H1 (cell line): ENCODE measurements around the gene CIT. TPM values are rescaled to one million over a fixed set of nuclear protein-coding genes. Genes with fewer than 3 reads are reported as not detected.

ENCODE experiments used
- CTCF ChIA-PET: fragments of 300-600 bp; sonication (Branson Sonifier 250); formaldehyde crosslinking; loops from one replicate; lab custom pipeline; 2021; ENCODE audit not compliant: partially characterized antibody; lab: Charles Lee
- POLR2A ChIA-PET: fragments of 300-600 bp; sonication (Branson Sonifier 250); formaldehyde crosslinking; loops from one replicate; lab custom pipeline; 2021; ENCODE audit warnings: inconsistent platforms; ENCODE audit not compliant: partially characterized antibody; lab: Charles Lee
- DNase-seq, 2 experiments: peaks; one replicate each; pipeline versions ENCODE4 v3.0.0 to v3.0.0-alpha.2; 2010 to 2022; ENCODE audit warnings: low spot score in 2 of 2, low read depth in 1 of 2, mixed read lengths in 1 of 2
- FAIRE-seq: peaks from 2 replicates; lab custom pipeline; 2011; peaks lifted over from hg19 to GRCh38; lab: Jason Lieb, UNC
- H2AFZ ChIP-seq: 2 replicates; pipeline ENCODE4 v1.8.1; 2012; ENCODE audit warnings: low read length, inconsistent platforms
- H2AK5ac ChIP-seq: 2 replicates; pipeline ENCODE4 v1.6.1; 2013; ENCODE audit warnings: low read depth, low read length
- H2BK120ac ChIP-seq: replicated peaks from 2 replicates; pipeline ENCODE3; 2013; ENCODE audit warnings: low read depth, low read length, inconsistent platforms
- H2BK12ac ChIP-seq: 2 replicates; pipeline ENCODE4 v1.6.1; 2013; ENCODE audit warnings: low read depth, low read length
- H2BK15ac ChIP-seq: 2 replicates; pipeline ENCODE4 v1.6.1; 2013; ENCODE audit warnings: low read length
- H2BK20ac ChIP-seq: 2 replicates; pipeline ENCODE4 v1.6.1; 2013; ENCODE audit warnings: low read length
- H2BK5ac ChIP-seq: 2 replicates; pipeline ENCODE4 v1.6.1; 2013; ENCODE audit warnings: low read depth, low read length
- H3K14ac ChIP-seq: 2 replicates; pipeline ENCODE4 v1.6.1; 2013; ENCODE audit warnings: inconsistent platforms; ENCODE audit not compliant: insufficient read length
- H3K18ac ChIP-seq: 2 replicates; pipeline ENCODE4 v1.6.1; 2013; ENCODE audit warnings: low read length; ENCODE audit errors: extremely low read depth
- H3K23ac ChIP-seq: 2 replicates; pipeline ENCODE4 v1.6.1; 2013; ENCODE audit warnings: inconsistent platforms; ENCODE audit not compliant: insufficient read length
- H3K23me2 ChIP-seq: 2 replicates; pipeline ENCODE4 v1.6.1; 2013; ENCODE audit warnings: low read depth, low read length
- H3K27ac ChIP-seq: 2 replicates; pipeline ENCODE4 v1.6.1; 2011; ENCODE audit warnings: low read depth, low read length, inconsistent platforms
- H3K27me3 ChIP-seq, 4 experiments: replicated peaks in 1 of 4; 1 replicate in 1 of 4; 2 replicates in 3 of 4; pipeline versions ENCODE4 v1.6.1 to v1.8.1; 2011 to 2013; ENCODE audit warnings: low read length in 3 of 4, mild to moderate bottlenecking in 3 of 4, inconsistent platforms in 2 of 4, mixed read lengths in 2 of 4, moderate library complexity in 1 of 4; ENCODE audit not compliant: control insufficient read depth in 3 of 4, insufficient read depth in 3 of 4; ENCODE audit errors: extremely low read depth in 1 of 4
- H3K36me3 ChIP-seq, 4 experiments: 2 replicates each; pipeline versions ENCODE4 v1.6.1 to v1.8.1; 2011 to 2013; ENCODE audit warnings: mild to moderate bottlenecking in 4 of 4, low read length in 3 of 4, moderate library complexity in 2 of 4, control low read depth in 1 of 4, inconsistent platforms in 1 of 4; ENCODE audit not compliant: insufficient read depth in 4 of 4, control insufficient read depth in 2 of 4
- H3K4ac ChIP-seq: replicated peaks from 2 replicates; pipeline ENCODE3; 2013; ENCODE audit warnings: low read length, low read depth, mixed read lengths, inconsistent platforms; ENCODE audit not compliant: insufficient read length
- H3K4me1 ChIP-seq, 4 experiments: replicated peaks in 1 of 4; 1 replicate in 1 of 4; 2 replicates in 3 of 4; pipeline versions ENCODE4 v1.6.1 to v1.8.1; 2011 to 2013; ENCODE audit warnings: low read length in 3 of 4, inconsistent platforms in 2 of 4, mixed read lengths in 1 of 4; ENCODE audit not compliant: insufficient read depth in 4 of 4, control insufficient read depth in 3 of 4
- H3K4me2 ChIP-seq, 2 experiments: 2 replicates each; pipeline versions ENCODE4 v1.6.1 to v1.8.1; 2011 to 2013; ENCODE audit warnings: low read depth in 2 of 2, low read length in 2 of 2, control low read depth in 1 of 2, inconsistent platforms in 1 of 2, mild to moderate bottlenecking in 1 of 2; ENCODE audit not compliant: insufficient read depth in 1 of 2
- H3K4me3 ChIP-seq, 4 experiments: fragments of 200-600, 300-600 bp in 1 of 4; sonication (generic), shearing (Covaris generic), sonication (Bioruptor Twin) in 1 of 4; 2 replicates each; pipeline versions ENCODE4 v1.5.1 to v1.8.1; 2011 to 2016; ENCODE audit warnings: low read length in 4 of 4, low read depth in 3 of 4, control low read depth in 2 of 4, inconsistent platforms in 2 of 4, mild to moderate bottlenecking in 2 of 4, mixed read lengths in 1 of 4, moderate library complexity in 1 of 4; ENCODE audit not compliant: insufficient read depth in 2 of 4; ENCODE audit errors: extremely low read depth in 1 of 4
- H3K56ac ChIP-seq: replicated peaks from 2 replicates; pipeline ENCODE3; 2013; ENCODE audit warnings: low read depth, mild to moderate bottlenecking, mixed read lengths, low read length, inconsistent platforms; ENCODE audit not compliant: insufficient read length
- H3K79me1 ChIP-seq: 2 replicates; pipeline ENCODE4 v1.6.1; 2013; ENCODE audit warnings: low read depth, low read length, control low read depth
- H3K79me2 ChIP-seq, 2 experiments: 2 replicates each; pipeline versions ENCODE4 v1.6.1 to v1.8.1; 2012 to 2013; ENCODE audit warnings: low read length in 2 of 2, mild to moderate bottlenecking in 2 of 2, inconsistent platforms in 1 of 2; ENCODE audit not compliant: insufficient read depth in 2 of 2, control insufficient read depth in 1 of 2
- H3K9ac ChIP-seq, 4 experiments: replicated peaks in 1 of 4; 1 replicate in 1 of 4; 2 replicates in 3 of 4; pipeline versions ENCODE4 v1.6.1 to v1.8.1; 2011 to 2013; ENCODE audit warnings: low read depth in 3 of 4, low read length in 3 of 4, control low read depth in 2 of 4, mild to moderate bottlenecking in 2 of 4, moderate library complexity in 2 of 4, inconsistent platforms in 1 of 4; ENCODE audit errors: extremely low read depth in 1 of 4
- H3K9me3 ChIP-seq, 2 experiments: 2 replicates each; pipeline versions ENCODE4 v1.6.1 to v1.8.1; 2012 to 2013; ENCODE audit warnings: mild to moderate bottlenecking in 2 of 2, moderate library complexity in 2 of 2, control low read depth in 1 of 2, inconsistent platforms in 1 of 2, low read depth in 1 of 2, low read length in 1 of 2, mixed read lengths in 1 of 2; ENCODE audit not compliant: insufficient read depth in 2 of 2
- H4K20me1 ChIP-seq, 2 experiments: replicated peaks in 1 of 2; 2 replicates each; pipeline versions ENCODE3 to v1.8.1; 2011 to 2013; ENCODE audit warnings: inconsistent platforms in 2 of 2, low read length in 2 of 2, mild to moderate bottlenecking in 1 of 2; ENCODE audit not compliant: insufficient read depth in 2 of 2, control insufficient read depth in 1 of 2
- H4K5ac ChIP-seq: 2 replicates; pipeline ENCODE4 v1.6.1; 2013; ENCODE audit warnings: low read length, low read depth, mixed read lengths, inconsistent platforms; ENCODE audit not compliant: insufficient read length
- H4K8ac ChIP-seq: 2 replicates; pipeline ENCODE4 v1.8.0; 2013; ENCODE audit warnings: mild to moderate bottlenecking, moderate library complexity, low read length, inconsistent platforms; ENCODE audit not compliant: insufficient read depth; ENCODE audit errors: extremely low read depth
- H4K91ac ChIP-seq: replicated peaks from 2 replicates; pipeline ENCODE3; 2013; ENCODE audit warnings: low read length, mixed read lengths, inconsistent platforms; ENCODE audit not compliant: insufficient read length
- CTBP2 ChIP-seq: IDR thresholded peaks from 2 replicates; pipeline ENCODE4 v1.7.0; 2011; ENCODE audit warnings: borderline replicate concordance, mild to moderate bottlenecking, moderate library complexity, mixed read lengths, low read length; ENCODE audit not compliant: insufficient read depth, insufficient read length
- GABPA ChIP-seq: IDR thresholded peaks from 2 replicates; pipeline ENCODE4 v1.6.1; 2011; ENCODE audit warnings: mild to moderate bottlenecking, low read length, moderate library complexity, borderline replicate concordance; ENCODE audit not compliant: insufficient read depth
- JUND ChIP-seq: IDR thresholded peaks from 2 replicates; pipeline ENCODE4 v1.6.1; 2011; ENCODE audit warnings: mild to moderate bottlenecking, improper control_type of control experiment, low read length
- NANOG ChIP-seq: IDR thresholded peaks from 2 replicates; pipeline ENCODE4 v1.6.1; 2011; ENCODE audit warnings: low read length, low read depth, mild to moderate bottlenecking, inconsistent platforms; ENCODE audit not compliant: insufficient read depth, poor library complexity, severe bottlenecking
- POU5F1 ChIP-seq: IDR thresholded peaks from 2 replicates; pipeline ENCODE4 v1.6.1; 2011; ENCODE audit warnings: low read depth, mild to moderate bottlenecking, low read length, moderate library complexity
- RBBP5 ChIP-seq: IDR thresholded peaks from 2 replicates; pipeline ENCODE4 v1.7.1; 2012; ENCODE audit warnings: low read depth, mild to moderate bottlenecking, inconsistent platforms, low read length, moderate library complexity, borderline replicate concordance
- SAP30 ChIP-seq: fragments of 300-600 bp; sonication (generic); IDR thresholded peaks from 2 replicates; pipeline ENCODE4 v1.7.1; 2012; ENCODE audit warnings: low read length, moderate library complexity, mild to moderate bottlenecking, inconsistent platforms; ENCODE audit not compliant: insufficient read depth, insufficient replicate concordance
- SP4 ChIP-seq: IDR thresholded peaks from 2 replicates; pipeline ENCODE4 v1.6.1; 2012; ENCODE audit warnings: low read length, inconsistent platforms
- TAF1 ChIP-seq: IDR thresholded peaks from 2 replicates; pipeline ENCODE4 v1.6.1; 2011; ENCODE audit warnings: mild to moderate bottlenecking, low read depth, low read length
- TAF7 ChIP-seq: optimal IDR thresholded peaks from 2 replicates; pipeline ENCODE3; 2011; ENCODE audit warnings: low read depth, mild to moderate bottlenecking, inconsistent platforms, low read length, moderate library complexity, borderline replicate concordance
- TBP ChIP-seq: IDR thresholded peaks from 2 replicates; pipeline ENCODE4 v1.6.1; 2011; ENCODE audit warnings: low read depth, low read length, improper control_type of control experiment
- TCF12 ChIP-seq: IDR thresholded peaks from 2 replicates; pipeline ENCODE4 v1.6.1; 2011; ENCODE audit warnings: low read depth, mild to moderate bottlenecking, low read length
- WGBS, 2 experiments: shearing (Covaris generic) in 1 of 2; methylation state at CpG; one replicate each; pipeline versions ENCODE4 v1.1.6 to v1.1.7; 2013 to 2015; ENCODE audit warnings: low lambda C conversion rate in 2 of 2, mixed read lengths in 2 of 2, inconsistent platforms in 1 of 2, low coverage in 1 of 2, missing lambda C conversion rate in 1 of 2; ENCODE audit not compliant: insufficient replicate concordance in 2 of 2, insufficient coverage in 1 of 2, insufficient read length in 1 of 2; ENCODE audit errors: extremely low coverage in 1 of 2, missing lambda C conversion rate in 1 of 2; 5-methylcytosine and 5-hydroxymethylcytosine counted together
- polyA plus RNA-seq, 7 experiments: library from polyadenylated mRNA; depleted of rRNA in 3 of 7; stranded (reverse) in 5 of 7; unstranded in 2 of 7; fragments of >200 nt in 5 of 7; fragments of 200-250 nt in 2 of 7; gene quantifications; 1 replicate in 5 of 7; 2 replicates in 1 of 7; 4 replicates in 1 of 7; pipeline versions ENCODE4 v1.2.1 to v1.2.3, GENCODE V29; 2011 to 2013; ENCODE audit warnings: missing spikeins in 2 of 7, mixed read lengths in 2 of 7
- total RNA-seq: library from RNA; stranded (reverse); fragmentation: NEBNext Ultra II Directional; extraction: Animal tissue kit (Norgen Biotek cat#: 25700); gene quantifications from 2 replicates; pipeline ENCODE4 v1.2.1, GENCODE V29; 2021
- TF ChIP-seq, protein P1 (sequence below): IDR thresholded peaks from 2 replicates; pipeline ENCODE4 v1.6.1; 2011; ENCODE audit warnings: low read length, improper control_type of control experiment

CIT gene
- total and polyA plus RNA-seq, 2 of the 8 experiments (the other 6 are each of a cell fraction or from before 2014, with no cell fraction given) = 17.1 to 60.9 TPM

DNA sequence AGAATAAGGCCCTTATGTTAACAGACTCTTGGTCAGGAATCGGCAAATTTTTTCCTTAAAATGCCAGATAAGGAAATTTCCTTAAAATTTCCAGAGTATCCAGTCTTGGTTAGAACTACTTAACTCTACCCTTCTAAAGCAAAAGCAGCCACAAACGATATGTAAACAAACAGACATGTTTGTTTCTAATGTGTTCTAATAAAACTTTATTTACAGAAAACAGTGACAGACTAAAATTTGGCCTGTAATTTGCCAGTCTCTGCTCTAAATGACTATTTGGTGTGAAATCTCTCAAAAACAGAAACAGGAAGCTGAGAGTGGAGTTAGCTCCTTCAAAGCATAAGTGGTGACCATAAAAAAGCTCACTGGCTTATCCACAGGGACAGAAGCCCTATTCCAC is 131.0 kb downstream of the CIT start:
- Histone ChIP-seq H3K27ac (no peak overlapping the region), H3K4me3 (no peak overlapping the region), H2BK5ac (no peak overlapping the region), H3K79me2 (no peaks in the 10 kb centered on the region), H4K5ac (no peak overlapping the region), H3K27me3 (no peaks in the 10 kb centered on the region), H2AK5ac (no peak overlapping the region), H3K56ac (no peak overlapping the region), H3K14ac (no peak overlapping the region), H3K23ac (no peak overlapping the region), H3K9me3 (peaks cover 2 to 17% of the 10 kb centered on the region in 2 experiments; a peak in 1 of 4 replicates), H2BK20ac (no peak overlapping the region), H3K36me3 (peaks cover 8 to 46% (median 34%) of the 10 kb centered on the region in 4 experiments), H2BK120ac (no peak overlapping the region), H2BK15ac (no peak overlapping the region)
- no peak for DNase-seq
- CTCF ChIA-PET = no interaction called here
- TF ChIP-seq NANOG (no peak), POU5F1 (no peak), JUND (no peak), GABPA (no peak), TBP (no peak), TAF7 (no peak), SP4 (no peak), CTBP2 (no peak), TCF12 (no peak), TAF1 (no peak), RBBP5 (no peak), SAP30 (no peak)
- TF ChIP-seq, protein P1, sequence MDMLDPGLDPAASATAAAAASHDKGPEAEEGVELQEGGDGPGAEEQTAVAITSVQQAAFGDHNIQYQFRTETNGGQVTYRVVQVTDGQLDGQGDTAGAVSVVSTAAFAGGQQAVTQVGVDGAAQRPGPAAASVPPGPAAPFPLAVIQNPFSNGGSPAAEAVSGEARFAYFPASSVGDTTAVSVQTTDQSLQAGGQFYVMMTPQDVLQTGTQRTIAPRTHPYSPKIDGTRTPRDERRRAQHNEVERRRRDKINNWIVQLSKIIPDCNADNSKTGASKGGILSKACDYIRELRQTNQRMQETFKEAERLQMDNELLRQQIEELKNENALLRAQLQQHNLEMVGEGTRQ = no peak
- TF ChIP-seq, all 59 proteins: peak for 0
- Histone ChIP-seq H4K8ac (no peak overlapping the region), H3K79me1 (no peaks in the 10 kb centered on the region), H2AFZ (no peak overlapping the region), H2BK12ac (no peak overlapping the region), H3K4me1 (no peaks in the 10 kb centered on the region), H4K91ac (no peak overlapping the region), H3K23me2 (no peaks in the 10 kb centered on the region), H3K18ac (no peak overlapping the region), H3K4ac (no peak overlapping the region), H3K4me2 (no peak overlapping the region), H3K9ac (no peak overlapping the region), H4K20me1 (peaks cover 0 to 1% of the 10 kb centered on the region in 2 experiments)
- FAIRE-seq = no peak
- 95% methylated on average over 2 of the region's 2 CpGs; no CpG with 5 or more reads in 1 of the 2 experiments for WGBS, 2 experiments
- POLR2A ChIA-PET = no interaction called here
